C4-2B (cell line): ENCODE measurements around the gene SALL1.

ENCODE experiments used
- H3K27ac ChIP-seq: fragments of 450-650 bp; 2 replicates; pipeline ENCODE4 v1.5.1; 2017
- CTCF ChIP-seq: fragments of 450-650 bp; conservative IDR thresholded peaks from 2 replicates; pipeline ENCODE4 v1.5.1; 2017; ENCODE audit warnings: mild to moderate bottlenecking
- ZFX ChIP-seq: fragments of 450-650 bp; IDR thresholded peaks from 2 replicates; pipeline ENCODE4 v1.6.1; 2017

Gene SALL1

DNA sequence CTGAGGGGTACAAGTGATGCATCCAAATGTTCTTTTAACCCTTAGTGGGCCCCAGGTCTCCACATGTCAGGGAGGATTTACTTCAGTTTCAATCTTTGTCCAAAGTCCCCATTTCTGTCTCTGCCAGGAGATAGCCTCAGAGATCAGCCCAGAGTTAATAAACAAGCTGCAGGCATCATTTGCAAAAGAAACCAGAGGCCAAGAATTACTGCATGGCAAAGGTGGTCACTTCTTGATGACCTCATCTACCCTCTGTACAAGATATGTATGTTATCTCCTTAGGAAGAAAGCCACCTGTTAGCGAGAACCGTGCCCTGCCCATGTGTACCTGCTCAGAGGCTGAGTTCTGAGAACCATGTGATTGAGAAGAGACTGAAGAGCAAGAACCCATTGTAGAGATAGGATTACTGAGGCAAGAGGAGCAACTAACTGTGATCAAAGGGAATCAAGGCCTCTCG, 40.3 kb downstream of the SALL1 start:
- no peak overlapping the region for H3K27ac ChIP-seq
- TF ChIP-seq CTCF (no peak), ZFX (no peak)

DNA sequence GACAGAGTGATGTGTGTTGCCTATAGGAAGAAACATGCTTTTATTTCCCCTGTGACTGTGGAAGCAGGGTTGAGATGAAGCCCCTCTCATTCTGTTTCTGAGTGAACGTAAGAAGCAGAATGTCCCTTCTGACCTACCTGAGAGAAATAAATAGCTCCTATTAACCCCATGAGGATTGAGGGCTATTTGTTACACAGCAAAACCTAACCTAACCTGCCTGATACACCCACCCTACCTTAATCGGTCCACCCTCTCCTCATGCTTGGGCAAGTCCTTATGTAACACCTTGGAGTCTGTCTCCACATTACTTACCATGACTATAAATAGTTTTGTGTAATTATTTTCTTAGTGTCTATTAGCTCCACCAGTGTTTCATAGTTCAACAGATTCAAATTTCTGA, 41.9 kb downstream of the SALL1 start:
- no peak overlapping the region for H3K27ac ChIP-seq
- TF ChIP-seq CTCF: no peak
- no peak for TF ChIP-seq ZFX

- TF ChIP-seq ZFX: no peak
- TF ChIP-seq CTCF: no peak
- H3K27ac ChIP-seq: no peak overlapping the region
Observed at GRCh38 chr16:51107742-51108141, 43.3 kb downstream of the SALL1 start.

DNA sequence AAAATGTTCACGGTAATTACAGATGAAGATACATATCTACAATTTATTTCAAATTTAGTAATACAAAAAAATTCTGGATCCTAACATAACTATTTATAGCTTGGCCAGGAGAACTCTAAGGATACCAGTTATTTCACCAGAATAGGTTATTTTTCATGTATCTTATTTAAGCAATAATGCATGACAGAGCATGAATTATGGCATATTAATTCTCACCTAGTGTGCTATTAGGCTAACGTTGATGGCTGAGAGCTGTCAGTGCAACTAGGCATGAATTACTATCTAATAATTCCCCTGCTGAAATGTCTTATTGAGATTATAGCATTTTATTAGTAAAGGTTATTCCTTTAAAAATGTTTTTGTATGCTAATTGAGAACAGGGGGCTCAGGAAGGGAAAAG, 44.5 kb downstream of the SALL1 start:
- TF ChIP-seq CTCF (no peak), ZFX (no peak)
- H3K27ac ChIP-seq: no peak overlapping the region

DNA sequence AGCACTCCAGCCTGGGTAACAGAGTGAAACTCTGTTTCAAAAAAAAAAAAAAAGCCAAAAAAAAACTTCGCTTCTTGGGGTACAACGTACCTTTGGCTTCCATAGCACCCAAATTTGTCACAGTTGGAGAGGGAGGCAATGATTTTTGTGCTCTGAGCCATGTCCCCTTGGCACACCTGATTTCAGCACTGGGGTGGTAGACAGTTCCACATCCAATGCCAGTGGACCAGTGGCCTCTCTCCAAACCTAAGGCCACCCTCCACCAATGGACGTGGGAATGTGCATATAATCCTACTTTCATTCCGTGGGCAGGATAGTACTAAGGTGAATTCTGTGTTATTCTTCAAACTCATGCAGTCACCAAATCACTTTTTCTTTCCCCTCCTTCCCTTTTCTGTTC, 47.5 kb downstream of the SALL1 start:
- TF ChIP-seq ZFX: no peak
- TF ChIP-seq CTCF: no peak
- H3K27ac ChIP-seq: no peak overlapping the region

DNA sequence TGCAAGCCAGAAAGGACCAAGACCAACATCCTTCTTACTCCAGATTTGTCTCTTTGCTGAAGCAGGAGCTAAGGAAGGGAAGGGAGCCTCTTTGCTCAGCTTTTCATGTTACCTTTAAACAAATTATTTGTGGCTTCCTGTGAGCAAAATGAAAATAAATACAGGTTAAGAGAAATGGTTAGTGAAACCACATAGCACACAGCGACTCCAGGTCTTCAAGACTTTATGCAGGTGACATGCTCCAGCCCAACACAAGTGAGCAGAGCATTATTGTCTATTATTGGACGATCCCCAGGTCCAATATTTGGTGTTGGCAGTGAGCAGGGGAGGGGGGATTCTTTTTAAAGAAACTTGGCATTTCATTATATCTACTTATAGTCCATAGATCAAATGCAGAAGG, 53.3 kb downstream of the SALL1 start:
- TF ChIP-seq CTCF (no peak), ZFX (no peak)
- no peak overlapping the region for H3K27ac ChIP-seq

- TF ChIP-seq CTCF (no peak), ZFX (no peak)
Observed at GRCh38 chr16:51095890-51096626, 55.0 kb downstream of the SALL1 start.

More at GRCh38 chr16:51095890-51096626, 55.0 kb downstream of the SALL1 start:
- H3K27ac ChIP-seq: no peak overlapping the region
